GM12878 (cell line): ENCODE results near the gene SPATS2L. TPM values are rescaled to one million over a fixed set of nuclear protein-coding genes. Genes with fewer than 3 reads are reported as not detected.

Experiments used
- ATAC-seq: fragments of 200-7000 bp; cut with Tn5 transposase; 3 replicates; pipeline ENCODE4 v1.9.1; 2020; ENCODE audit warnings: mild to moderate bottlenecking, moderate library complexity
- BruUV-seq: library from RNA; stranded (reverse); fragments of 400-500 nt; replicated peaks from 2 replicates; lab custom pipeline; 2021; lab: Mats Ljungman, UMichigan
- CTCF ChIA-PET: fragments of 300-600 bp; sonication (Branson Sonifier 250); formaldehyde crosslinking; extraction: SDS; loops from one replicate; lab custom pipeline; 2021; ENCODE audit warnings: inconsistent platforms; lab: Yijun Ruan, JAX
- POLR2A ChIA-PET: fragments of 350-600 bp; formaldehyde crosslinking; extraction: SDS; loops from one replicate; lab custom pipeline; 2021; ENCODE audit warnings: inconsistent platforms; lab: Charles Lee
- RAD21 ChIA-PET: fragments of 300-600 bp; sonication (Branson Sonifier 250); formaldehyde crosslinking; loops from one replicate; lab custom pipeline; 2023; ENCODE audit warnings: antibody characterized with exemption; ENCODE audit not compliant: unreplicated experiment; lab: Charles Lee
- SMC1A ChIA-PET: fragments of 300-600 bp; sonication (Branson Sonifier 250); formaldehyde crosslinking; loops from one replicate; lab custom pipeline; 2023; ENCODE audit not compliant: unreplicated experiment, uncharacterized antibody; lab: Charles Lee
- DNase-seq: peaks from one replicate; pipeline ENCODE4 v3.0.0-alpha.2; 2011; ENCODE audit warnings: low read depth, low spot score
- FAIRE-seq: peaks from 3 replicates; lab custom pipeline; 2011; peaks lifted over from hg19 to GRCh38; lab: Jason Lieb, UNC
- H2AFZ ChIP-seq: 2 replicates; pipeline ENCODE4 v1.6.0; 2011; ENCODE audit warnings: low read depth, low read length, control low read depth; ENCODE audit not compliant: control insufficient read depth
- H3K27ac ChIP-seq: 2 replicates; pipeline ENCODE4 v1.5.1; 2011; ENCODE audit warnings: control low read depth; ENCODE audit not compliant: control insufficient read depth, insufficient read depth
- H3K27me3 ChIP-seq, 2 experiments: replicated peaks in 1 of 2; 2 replicates each; pipeline versions ENCODE4 v1.6.0 to v1.6.1; 2011; ENCODE audit warnings: low read length in 1 of 2; ENCODE audit not compliant: control insufficient read depth in 2 of 2, insufficient read depth in 2 of 2
- H3K36me3 ChIP-seq, 2 experiments: 2 replicates each; pipeline ENCODE4 v1.5.1; 2011; ENCODE audit warnings: low read length in 1 of 2; ENCODE audit not compliant: control insufficient read depth in 2 of 2, insufficient read depth in 2 of 2
- H3K4me1 ChIP-seq: 2 replicates; pipeline ENCODE4 v1.6.1; 2011; ENCODE audit warnings: mild to moderate bottlenecking, low read length, moderate library complexity, mixed read lengths; ENCODE audit not compliant: control insufficient read depth, insufficient read depth
- H3K4me2 ChIP-seq: 2 replicates; pipeline ENCODE4 v1.6.0; 2011; ENCODE audit warnings: control low read depth; ENCODE audit not compliant: control insufficient read depth, insufficient read depth
- H3K4me3 ChIP-seq: fragments of 200-600 bp; sonication (generic); 2 replicates; pipeline ENCODE4 v1.5.1; 2016
- H3K79me2 ChIP-seq: 2 replicates; pipeline ENCODE4 v1.6.0; 2011; ENCODE audit warnings: low read length; ENCODE audit not compliant: control insufficient read depth, insufficient read depth
- H3K9ac ChIP-seq: 2 replicates; pipeline ENCODE4 v1.8.0; 2011; ENCODE audit warnings: low read length, control low read depth, mixed read lengths; ENCODE audit not compliant: control insufficient read depth, insufficient read depth
- H3K9me3 ChIP-seq: replicated peaks from 3 replicates; pipeline ENCODE4 v1.5.1; 2011; ENCODE audit warnings: mild to moderate bottlenecking, low read length; ENCODE audit not compliant: control insufficient read depth, insufficient read depth
- H4K20me1 ChIP-seq: 2 replicates; pipeline ENCODE4 v1.6.0; 2011; ENCODE audit not compliant: control insufficient read depth, insufficient read depth
- ATF7 ChIP-seq: fragments of 450-650 bp; IDR thresholded peaks from 2 replicates; pipeline ENCODE4 v1.6.1; 2016; ENCODE audit warnings: low read depth, mild to moderate bottlenecking
- CBFB ChIP-seq: IDR thresholded peaks from 2 replicates; pipeline ENCODE4 v1.6.1; 2016; ENCODE audit warnings: antibody characterized with exemption, low read depth
- CHD4 ChIP-seq: fragments of 200-600 bp; sonication (generic); IDR thresholded peaks from 2 replicates; pipeline ENCODE4 v1.6.1; 2016; ENCODE audit warnings: mild to moderate bottlenecking
- ESRRA ChIP-seq: IDR thresholded peaks from 2 replicates; pipeline ENCODE4 v1.6.1; 2012; ENCODE audit warnings: mild to moderate bottlenecking, low read length, improper control_type of control experiment
- MXI1 ChIP-seq: fragments of 150-350 bp; IDR thresholded peaks from 2 replicates; pipeline ENCODE4 v1.6.1; 2011; ENCODE audit warnings: low read depth, mild to moderate bottlenecking, inconsistent platforms, low read length, improper control_type of control experiment
- SPI1 ChIP-seq: IDR thresholded peaks from 2 replicates; pipeline ENCODE4 v1.6.1; 2011; ENCODE audit warnings: low read depth, mild to moderate bottlenecking, low read length, moderate library complexity, borderline replicate concordance; ENCODE audit not compliant: insufficient read depth
- SREBF2 ChIP-seq: IDR thresholded peaks from 2 replicates; pipeline ENCODE4 v1.6.1; 2012; ENCODE audit warnings: mild to moderate bottlenecking, low read length
- TCF3 ChIP-seq: IDR thresholded peaks from 2 replicates; pipeline ENCODE4 v1.6.1; 2012; ENCODE audit warnings: low read depth, mild to moderate bottlenecking, low read length, borderline replicate concordance; ENCODE audit not compliant: insufficient read depth
- ZBED1 ChIP-seq: IDR thresholded peaks from 2 replicates; pipeline ENCODE4 v1.6.1; 2016; ENCODE audit warnings: borderline replicate concordance
- ZNF622 ChIP-seq: fragments of 450-650 bp; IDR thresholded peaks from 2 replicates; pipeline ENCODE4 v1.6.1; 2017; ENCODE audit warnings: mild to moderate bottlenecking, inconsistent platforms
- WGBS: methylation state at CpG from one replicate; pipeline ENCODE4 v1.1.6; 2016; ENCODE audit warnings: low lambda C conversion rate; ENCODE audit not compliant: insufficient replicate concordance, insufficient coverage; ENCODE audit errors: missing lambda C conversion rate; 5-methylcytosine and 5-hydroxymethylcytosine counted together
- in situ Hi-C: fragments of 300-500 bp; cut with MboI; formaldehyde crosslinking; loops from 9 replicates; pipeline ENCODE4 v1.14.3; 2018; ENCODE audit warnings: mixed read lengths
- intact Hi-C: fragments of 100-400 bp; cut with micrococcal nuclease; formaldehyde crosslinking; loops from one replicate; pipeline ENCODE4 v1.14.2; 2022; ENCODE audit not compliant: unreplicated experiment
- polyA plus RNA-seq, 11 experiments: library from polyadenylated mRNA; depleted of rRNA in 4 of 11; unstranded in 6 of 11; stranded (reverse) in 5 of 11; fragments of >200 nt; fragmentation: Nextera tagmentation in 4 of 11; fragmentation: Illumina TruSeq in 1 of 11; extraction: Ambion mirVana in 4 of 11; extraction: Trizol in 1 of 11; gene quantifications; 1 replicate in 1 of 11; 2 replicates in 10 of 11; pipeline versions ENCODE4 v1.2.1 to v1.2.3, GENCODE V29; 2011 to 2016; ENCODE audit warnings: inconsistent platforms in 2 of 11, missing spikeins in 2 of 11, low read depth in 1 of 11
- total RNA-seq, 4 experiments: library from RNA; depleted of rRNA in 3 of 4; stranded (reverse); fragments of >200 nt in 3 of 4; fragmentation: Illumina TruSeq in 1 of 4; extraction: Trizol in 1 of 4; gene quantifications; 2 replicates each; pipeline versions ENCODE4 v1.2.1 to v1.2.3, GENCODE V29; 2013 to 2021
- TF ChIP-seq, protein P1 (sequence below): fragments of 450-650 bp; IDR thresholded peaks from 2 replicates; pipeline ENCODE4 v1.6.1; 2018; ENCODE audit warnings: mild to moderate bottlenecking, low read depth, moderate library complexity; ENCODE audit not compliant: partially characterized antibody

Gene SPATS2L
- total and polyA plus RNA-seq, 10 of the 15 experiments (the other 5 are each of a cell fraction or from before 2014, with no cell fraction given) = 5.2 to 30.0 (median 20.1) TPM

GRCh38 chr2:200270732-200271131 is 35.8 kb upstream of the SPATS2L start:
- no peak overlapping the region for H3K27ac ChIP-seq
- no peak overlapping the region for H3K9ac ChIP-seq
- ChIA-PET SMC1A (no interaction called here), POLR2A (no interaction called here), RAD21 (no interaction called here), CTCF (interaction anchor here (0.6 to 1.1 kb wide), 2 partner anchors 213 to 578 kb away, joined by 3 to 5 read pairs; no protein-coding TSS in a partner anchor)
- FAIRE-seq (no peak), DNase-seq (no peak), ATAC-seq (no peak)
- in situ Hi-C loops (no loop called here), intact Hi-C loops (no loop called here)
- no peak overlapping the region for H2AFZ ChIP-seq
- no peak for TF ChIP-seq ESRRA
- no peak for TF ChIP-seq TCF3
- no peak for TF ChIP-seq SREBF2
- no peak for TF ChIP-seq MXI1
- no peak for TF ChIP-seq ZBED1
- no peak for TF ChIP-seq SPI1
- no peak for TF ChIP-seq ZNF622
- TF ChIP-seq ATF7 = no peak
- no peak for TF ChIP-seq CBFB
- TF ChIP-seq, protein P1, sequence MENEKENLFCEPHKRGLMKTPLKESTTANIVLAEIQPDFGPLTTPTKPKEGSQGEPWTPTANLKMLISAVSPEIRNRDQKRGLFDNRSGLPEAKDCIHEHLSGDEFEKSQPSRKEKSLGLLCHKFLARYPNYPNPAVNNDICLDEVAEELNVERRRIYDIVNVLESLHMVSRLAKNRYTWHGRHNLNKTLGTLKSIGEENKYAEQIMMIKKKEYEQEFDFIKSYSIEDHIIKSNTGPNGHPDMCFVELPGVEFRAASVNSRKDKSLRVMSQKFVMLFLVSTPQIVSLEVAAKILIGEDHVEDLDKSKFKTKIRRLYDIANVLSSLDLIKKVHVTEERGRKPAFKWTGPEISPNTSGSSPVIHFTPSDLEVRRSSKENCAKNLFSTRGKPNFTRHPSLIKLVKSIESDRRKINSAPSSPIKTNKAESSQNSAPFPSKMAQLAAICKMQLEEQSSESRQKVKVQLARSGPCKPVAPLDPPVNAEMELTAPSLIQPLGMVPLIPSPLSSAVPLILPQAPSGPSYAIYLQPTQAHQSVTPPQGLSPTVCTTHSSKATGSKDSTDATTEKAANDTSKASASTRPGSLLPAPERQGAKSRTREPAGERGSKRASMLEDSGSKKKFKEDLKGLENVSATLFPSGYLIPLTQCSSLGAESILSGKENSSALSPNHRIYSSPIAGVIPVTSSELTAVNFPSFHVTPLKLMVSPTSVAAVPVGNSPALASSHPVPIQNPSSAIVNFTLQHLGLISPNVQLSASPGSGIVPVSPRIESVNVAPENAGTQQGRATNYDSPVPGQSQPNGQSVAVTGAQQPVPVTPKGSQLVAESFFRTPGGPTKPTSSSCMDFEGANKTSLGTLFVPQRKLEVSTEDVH = no peak
- TF ChIP-seq CHD4 = no peak
- 0% methylated on average over 1 of the region's 1 CpG for WGBS
- H3K27me3 ChIP-seq = no peaks in the 10 kb centered on the region; a peak in 1 of 4 replicates
- H3K79me2 ChIP-seq = no peaks in the 10 kb centered on the region
- H3K4me1 ChIP-seq = no peaks in the 10 kb centered on the region
- BruUV-seq = no TSS peak
- no peaks in the 10 kb centered on the region for H3K9me3 ChIP-seq
- H4K20me1 ChIP-seq = no peaks in the 10 kb centered on the region
- H3K36me3 ChIP-seq = no peaks in the 10 kb centered on the region
- no peak overlapping the region for H3K4me3 ChIP-seq
- no peak overlapping the region for H3K4me2 ChIP-seq
